ENCODE data around the gene RPRD1B. TPM values are rescaled to one million over a fixed set of nuclear protein-coding genes. Genes with fewer than 3 reads are reported as not detected.

Gene RPRD1B
- total RNA-seq, 2 experiments from 2014 or later, result 39.2 to 41.0 TPM

DNA sequence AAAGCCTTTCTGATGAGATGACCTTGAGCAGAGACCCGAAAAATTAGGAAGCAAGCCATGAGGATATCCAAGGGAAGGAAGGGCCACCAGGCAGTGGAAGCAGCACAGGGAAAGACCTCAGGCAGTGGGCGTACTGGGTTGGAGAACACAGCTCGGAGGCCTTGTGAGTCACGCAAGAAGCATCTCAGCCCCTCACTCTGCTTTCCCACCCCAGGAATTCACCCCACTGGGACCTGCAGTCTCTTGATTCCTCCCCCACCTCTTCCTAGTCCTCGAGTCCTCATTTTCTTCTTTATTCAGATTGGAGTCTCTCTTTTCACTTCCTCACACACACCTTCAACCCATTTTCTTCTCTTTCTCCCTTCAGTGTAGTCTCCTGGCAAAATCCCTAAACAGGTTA is 27.0 kb downstream of the RPRD1B start:
- no peak overlapping the region for H3K27ac Mint-ChIP-seq
- ATAC-seq (ENCODE audit: low read depth), result no peak
- H3K27me3 Mint-ChIP-seq, result no peaks in the 10 kb centered on the region
- POLR2A ChIA-PET, result no interaction called here
- H3K9me3 Mint-ChIP-seq, result no peaks in the 10 kb centered on the region
- H3K36me3 Mint-ChIP-seq, result peaks cover 10% of the 10 kb centered on the region
- H3K4me1 Mint-ChIP-seq, result peaks cover 8% of the 10 kb centered on the region
- DNase-seq, result no peak
- no peak overlapping the region for H3K4me3 Mint-ChIP-seq

DNA sequence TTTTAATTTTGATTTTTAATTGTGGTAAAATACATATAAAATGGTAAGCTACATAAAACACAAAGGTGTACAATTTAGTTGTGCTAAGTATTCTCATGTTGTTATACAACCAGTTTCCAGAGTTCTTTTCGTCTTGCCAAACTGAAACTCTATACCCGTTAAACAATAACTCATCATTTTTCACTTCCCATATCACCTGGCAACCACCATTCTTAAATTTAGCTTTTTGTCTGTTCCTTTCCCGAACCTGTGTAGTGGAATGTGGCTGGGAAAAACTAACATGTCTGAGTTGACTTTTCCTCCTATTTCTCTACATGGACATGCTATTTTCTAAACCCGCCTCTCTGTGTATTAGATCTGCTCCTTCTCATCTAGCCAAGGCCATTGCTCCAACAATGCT is 27.6 kb downstream of the RPRD1B start:
- peaks cover 14% of the 10 kb centered on the region for H3K36me3 Mint-ChIP-seq
- H3K27me3 Mint-ChIP-seq, result no peaks in the 10 kb centered on the region
- H3K27ac Mint-ChIP-seq, result no peak overlapping the region
- H3K4me3 Mint-ChIP-seq, result no peak overlapping the region
- no peaks in the 10 kb centered on the region for H3K9me3 Mint-ChIP-seq
- no peak for DNase-seq
- POLR2A ChIA-PET, result no interaction called here
- H3K4me1 Mint-ChIP-seq, result peaks cover 8% of the 10 kb centered on the region
- no peak for ATAC-seq (ENCODE audit: low read depth)

DNA sequence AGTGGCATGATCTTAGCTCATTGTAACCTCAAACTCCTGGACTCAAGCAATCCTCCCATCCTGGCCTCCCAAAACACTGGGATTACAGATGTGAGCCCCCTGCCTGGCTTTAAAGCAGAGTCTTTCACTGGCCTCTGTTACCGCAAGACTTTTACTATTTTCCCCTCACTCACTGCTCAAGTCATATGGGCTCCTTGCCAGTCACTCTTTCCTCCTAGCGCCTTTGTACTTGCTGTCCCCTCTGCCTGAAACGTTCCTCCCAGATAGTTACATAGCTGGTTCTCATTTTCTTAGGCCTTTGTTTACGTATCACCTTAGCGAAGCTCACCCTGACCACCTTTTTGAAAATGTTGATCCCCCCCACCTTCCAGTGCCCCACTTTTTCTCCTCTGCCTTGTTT is 29.3 kb downstream of the RPRD1B start:
- no peaks in the 10 kb centered on the region for H3K4me1 Mint-ChIP-seq

DNA sequence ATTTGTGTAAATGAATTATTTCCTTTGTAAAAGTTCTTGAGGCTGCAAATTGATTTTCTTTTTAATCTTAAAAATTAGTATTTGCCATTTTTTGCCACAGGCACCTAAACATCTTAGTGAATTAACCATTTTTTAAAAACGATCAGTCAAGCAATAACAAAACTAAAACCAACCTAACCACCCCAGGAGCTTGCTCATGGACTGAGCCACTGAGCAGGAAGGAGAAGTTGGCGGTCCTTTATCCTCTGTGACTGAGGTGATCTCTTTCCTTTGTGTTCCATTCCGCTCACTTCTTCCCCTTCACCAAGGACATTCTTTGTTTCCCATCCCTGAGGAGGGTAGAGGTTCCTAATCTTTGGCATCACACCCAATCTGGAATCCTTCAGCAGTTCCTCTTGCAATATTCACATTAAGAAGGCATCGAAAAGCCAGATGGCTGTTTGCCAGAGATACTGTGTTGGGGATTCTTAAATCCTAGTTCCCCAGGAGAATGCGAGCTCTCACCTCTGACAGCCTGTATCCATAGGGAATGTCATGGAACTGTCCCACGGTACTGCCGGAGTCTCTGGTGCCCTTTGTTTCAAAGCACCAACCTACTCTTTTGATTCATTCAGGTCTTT is 30.5 kb downstream of the RPRD1B start:
- Mint-ChIP-seq H3K27me3 (no peaks in the 10 kb centered on the region), H3K4me1 (no peaks in the 10 kb centered on the region), H3K27ac (no peak overlapping the region), H3K9me3 (no peaks in the 10 kb centered on the region), H3K36me3 (peaks cover 30% of the 10 kb centered on the region), H3K4me3 (no peak overlapping the region)
- ATAC-seq (ENCODE audit: low read depth) (no peak), DNase-seq (no peak)
- POLR2A ChIA-PET, result no interaction called here

More for the DNA sequence above, 29.3 kb downstream of the RPRD1B start:
- H3K27me3 Mint-ChIP-seq, result no peaks in the 10 kb centered on the region
- POLR2A ChIA-PET, result no interaction called here
- no peak for DNase-seq
- no peak overlapping the region for H3K4me3 Mint-ChIP-seq
- H3K36me3 Mint-ChIP-seq, result peaks cover 25% of the 10 kb centered on the region
- no peak overlapping the region for H3K27ac Mint-ChIP-seq
- H3K9me3 Mint-ChIP-seq, result no peaks in the 10 kb centered on the region
- no peak for ATAC-seq (ENCODE audit: low read depth)

DNA sequence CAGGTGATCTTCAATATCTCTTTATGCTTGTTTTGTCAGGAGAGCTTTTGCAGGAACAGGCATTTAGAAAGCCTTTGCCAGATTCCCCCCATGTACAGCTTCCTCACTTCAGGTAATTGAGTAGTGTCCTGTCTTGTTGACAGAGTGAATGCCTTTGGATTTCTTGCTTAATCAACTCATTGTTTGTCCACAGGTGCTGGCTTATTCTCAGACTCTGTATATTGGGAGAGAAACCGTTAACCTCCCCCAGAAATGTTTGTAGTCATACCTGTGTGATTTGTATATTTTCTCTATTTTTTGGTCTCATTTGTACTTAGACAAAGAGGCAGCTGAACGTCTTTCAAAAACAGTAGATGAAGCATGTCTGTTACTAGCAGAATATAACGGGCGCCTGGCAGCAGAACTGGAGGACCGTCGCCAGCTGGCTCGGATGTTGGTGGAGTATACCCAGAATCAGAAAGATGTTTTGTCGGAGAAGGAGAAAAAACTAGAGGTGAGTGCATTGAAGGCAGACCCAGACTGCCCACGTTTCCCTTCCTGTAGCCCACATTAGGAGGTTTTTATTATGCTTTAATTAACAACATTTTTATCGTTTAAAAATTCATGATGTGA is 32.3 kb downstream of the RPRD1B start:
- Mint-ChIP-seq H3K4me3 (no peak overlapping the region), H3K27me3 (no peaks in the 10 kb centered on the region), H3K9me3 (no peaks in the 10 kb centered on the region), H3K36me3 (peaks cover 40% of the 10 kb centered on the region), H3K4me1 (no peaks in the 10 kb centered on the region), H3K27ac (no peak overlapping the region)
- POLR2A ChIA-PET, result no interaction called here
- DNase-seq, result no peak
- no peak for ATAC-seq (ENCODE audit: low read depth)

DNA sequence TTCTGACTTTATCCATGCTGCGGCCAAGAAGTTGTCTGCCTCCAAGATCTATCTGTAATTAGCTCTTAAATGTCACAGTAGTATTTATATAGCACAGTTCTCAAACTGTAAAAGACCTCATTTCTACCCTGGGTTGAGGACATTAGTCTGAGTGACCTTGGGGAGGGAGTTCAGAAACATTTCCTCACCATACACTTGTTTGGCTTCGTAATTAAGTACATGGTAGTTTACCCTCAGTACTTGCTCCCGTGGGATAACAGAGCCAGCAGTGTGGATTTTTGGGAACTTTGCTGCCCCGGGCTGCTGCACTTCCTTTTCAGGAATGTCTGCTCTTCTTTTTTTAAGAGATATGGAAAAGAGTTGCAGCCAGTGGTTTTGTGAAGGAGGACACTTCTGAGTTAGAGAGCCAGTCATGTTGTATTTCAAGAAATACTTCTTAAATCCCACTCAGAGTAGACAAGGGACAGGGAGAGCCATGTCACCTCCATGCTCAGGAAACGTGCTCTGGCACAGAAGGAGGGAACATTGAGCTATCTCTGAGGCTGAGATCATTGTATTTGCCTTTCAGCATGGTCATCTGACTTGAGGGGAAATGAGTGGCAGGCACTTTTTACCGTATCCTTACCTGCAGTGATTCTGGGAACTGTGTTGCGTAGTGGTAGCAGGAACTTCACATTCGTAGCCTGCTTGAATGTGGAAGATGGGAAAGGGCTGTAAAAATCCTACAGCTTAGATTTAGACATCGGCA is 33.6 kb downstream of the RPRD1B start:
- no peak overlapping the region for H3K27ac Mint-ChIP-seq

DNA sequence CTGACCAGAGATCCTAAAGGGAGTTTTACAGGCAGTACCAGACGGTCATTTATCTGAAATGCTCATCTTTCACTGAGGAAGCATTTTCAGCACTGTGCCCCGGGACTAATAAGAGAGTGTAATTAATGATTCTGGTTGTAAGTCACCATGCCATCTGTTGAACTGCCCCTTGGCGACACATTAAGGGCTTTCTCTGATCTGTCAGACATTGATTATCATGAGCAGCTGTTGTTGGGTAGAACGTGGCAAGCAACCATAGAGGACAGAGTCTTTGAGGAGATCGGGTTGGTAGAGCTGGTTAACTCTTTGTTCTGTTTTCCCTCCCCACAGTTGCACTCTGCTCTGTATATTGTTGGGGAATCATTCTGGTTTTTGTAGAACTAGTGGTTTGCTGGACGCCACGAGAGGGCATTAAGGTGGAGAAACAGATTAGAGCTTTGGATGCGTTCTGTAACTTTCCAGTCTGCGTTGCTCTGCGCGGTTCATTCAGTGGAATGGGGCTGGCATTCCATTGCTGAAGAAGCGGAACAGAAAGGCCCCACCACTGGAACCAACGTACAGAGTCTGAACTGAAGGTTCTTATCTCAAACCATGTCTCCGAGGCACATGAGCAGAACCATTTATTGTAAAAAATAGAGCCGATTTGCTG is 34.3 kb downstream of the RPRD1B start:
- POLR2A ChIA-PET, result no interaction called here
- H3K27me3 Mint-ChIP-seq, result no peaks in the 10 kb centered on the region
- ATAC-seq (ENCODE audit: low read depth) (no peak), DNase-seq (no peak)
- peaks cover 58% of the 10 kb centered on the region for H3K36me3 Mint-ChIP-seq
- no peaks in the 10 kb centered on the region for H3K4me1 Mint-ChIP-seq
- H3K27ac Mint-ChIP-seq, result no peak overlapping the region
- no peak overlapping the region for H3K4me3 Mint-ChIP-seq
- H3K9me3 Mint-ChIP-seq, result no peaks in the 10 kb centered on the region

More for the DNA sequence above, 33.6 kb downstream of the RPRD1B start:
- POLR2A ChIA-PET, result no interaction called here
- DNase-seq (no peak), ATAC-seq (ENCODE audit: low read depth) (no peak)
- Mint-ChIP-seq H3K36me3 (peaks cover 51% of the 10 kb centered on the region), H3K27me3 (no peaks in the 10 kb centered on the region), H3K9me3 (no peaks in the 10 kb centered on the region), H3K4me1 (no peaks in the 10 kb centered on the region), H3K4me3 (no peak overlapping the region)

DNA sequence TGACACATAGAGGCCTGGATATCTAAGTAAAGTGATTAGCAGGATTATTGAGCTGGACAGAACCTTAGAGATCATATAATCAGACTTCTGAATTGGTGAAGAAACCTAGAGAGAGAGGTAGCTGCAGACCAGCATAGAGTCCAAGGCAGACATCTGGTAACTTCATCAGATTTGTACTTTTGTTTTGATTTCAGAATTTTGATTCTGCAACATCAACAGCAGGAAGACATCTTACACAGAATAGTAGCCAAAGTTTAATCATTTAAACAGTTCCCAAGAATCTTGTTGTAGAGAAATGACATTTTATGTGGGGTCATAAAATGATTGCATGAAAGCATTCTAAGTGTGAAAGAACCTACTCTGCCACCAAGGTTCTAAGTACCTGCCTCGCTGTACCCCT is 39.4 kb downstream of the RPRD1B start:
- no peak for ATAC-seq (ENCODE audit: low read depth)
- Mint-ChIP-seq H3K27me3 (no peaks in the 10 kb centered on the region), H3K9me3 (no peaks in the 10 kb centered on the region), H3K4me3 (no peak overlapping the region), H3K36me3 (peaks cover 62% of the 10 kb centered on the region), H3K4me1 (no peaks in the 10 kb centered on the region), H3K27ac (no peak overlapping the region)
- no peak for DNase-seq
- POLR2A ChIA-PET, result interaction anchor here (1.0 kb wide), 1 partner anchor 40 kb away, joined by 3 read pairs; the partner anchor contains the start of genes RPRD1B and TTI1

DNA sequence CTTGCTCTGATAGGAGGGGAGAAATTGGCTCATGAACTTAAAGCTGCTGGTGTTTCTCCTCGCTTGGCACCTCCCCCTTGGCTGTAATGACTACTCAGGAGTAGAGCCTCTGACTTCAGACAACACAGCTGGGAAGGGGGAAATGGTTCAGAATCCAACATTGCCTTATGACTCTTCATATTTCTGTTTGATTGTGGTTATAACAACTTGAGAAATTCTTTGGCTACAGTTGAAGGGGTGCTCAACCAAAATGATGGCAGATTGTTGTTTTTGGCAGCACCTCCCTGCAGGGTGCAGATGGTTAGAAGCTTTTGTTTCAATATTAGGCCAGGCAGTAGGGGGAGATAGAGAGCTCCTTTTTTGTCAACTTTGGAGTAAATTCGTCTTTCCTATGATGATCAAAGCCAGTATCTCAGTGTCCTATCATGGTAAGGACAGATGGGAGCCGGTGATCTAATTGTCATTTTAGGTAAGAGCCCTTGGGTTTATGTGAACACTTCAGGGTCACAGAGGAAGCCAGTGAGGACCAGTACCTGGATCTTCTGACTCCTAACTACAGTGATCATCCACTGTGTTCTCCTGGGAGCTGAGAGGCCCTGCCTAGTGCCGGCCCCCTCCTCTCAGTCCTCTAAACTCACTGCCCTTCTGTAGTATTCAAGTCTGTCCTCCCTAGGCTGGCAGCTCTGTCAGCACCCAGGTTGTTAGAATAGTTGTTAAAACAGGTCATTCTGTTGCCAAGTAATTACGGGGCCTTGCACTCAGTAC is 39.9 kb downstream of the RPRD1B start:
- peak; percentile 54 for ATAC-seq (ENCODE audit: low read depth)
- Mint-ChIP-seq H3K4me3 (no peak overlapping the region), H3K27me3 (no peaks in the 10 kb centered on the region), H3K9me3 (no peaks in the 10 kb centered on the region), H3K36me3 (peaks cover 65% of the 10 kb centered on the region), H3K27ac (no peak overlapping the region), H3K4me1 (no peaks in the 10 kb centered on the region)
- DNase-seq, result no peak
- POLR2A ChIA-PET, result interaction anchor here (1.0 kb wide), 1 partner anchor 40 kb away, joined by 3 read pairs; the partner anchor contains the start of genes RPRD1B and TTI1

DNA sequence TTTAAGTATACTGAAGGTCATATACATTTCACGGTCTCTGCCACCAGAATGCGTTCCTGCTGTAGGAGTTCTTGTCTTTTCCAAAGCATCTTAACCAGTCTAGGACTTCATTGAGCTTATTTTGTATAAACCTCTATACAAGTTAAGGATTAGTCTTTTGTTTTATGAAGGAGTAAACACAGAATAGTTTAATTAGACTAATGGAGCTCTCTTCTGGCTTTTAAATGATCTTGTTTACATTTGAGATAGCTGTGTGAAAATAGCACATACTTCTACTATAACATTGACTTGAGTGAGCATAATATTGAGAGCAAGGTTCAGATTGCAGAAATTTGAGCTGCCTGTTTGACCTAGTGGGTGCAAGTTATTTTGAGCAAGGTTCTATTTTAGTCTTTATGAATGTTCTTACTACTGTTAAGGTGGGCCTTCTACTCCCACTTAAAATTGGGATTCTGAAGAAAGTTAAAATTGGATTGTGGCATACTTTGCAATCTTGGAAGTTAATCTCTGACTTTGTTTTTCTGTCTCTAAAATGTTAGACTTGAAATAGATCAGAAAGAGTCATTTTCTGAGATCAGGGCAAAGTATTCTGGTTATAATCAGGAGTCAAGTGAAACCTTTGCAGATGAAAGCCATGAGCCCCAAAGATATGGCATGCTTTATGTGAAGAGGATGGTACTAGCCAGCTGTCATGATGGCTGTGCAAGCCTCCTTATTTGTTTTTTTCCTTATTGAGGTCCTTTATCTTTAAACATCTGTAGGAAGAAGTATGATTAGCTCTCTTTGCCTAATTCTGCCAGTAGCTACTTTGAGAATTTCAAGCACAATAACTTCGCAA is 41.8 kb downstream of the RPRD1B start:
- POLR2A ChIA-PET, result interaction anchor here (0.8 kb wide), 1 partner anchor 18 kb away, joined by 5 read pairs; no protein-coding TSS in a partner anchor
- Mint-ChIP-seq H3K4me3 (no peak overlapping the region), H3K4me1 (no peaks in the 10 kb centered on the region), H3K9me3 (no peaks in the 10 kb centered on the region), H3K27ac (no peak overlapping the region), H3K36me3 (peaks cover 68% of the 10 kb centered on the region), H3K27me3 (no peaks in the 10 kb centered on the region)
- DNase-seq (no peak), ATAC-seq (ENCODE audit: low read depth) (no peak)

DNA sequence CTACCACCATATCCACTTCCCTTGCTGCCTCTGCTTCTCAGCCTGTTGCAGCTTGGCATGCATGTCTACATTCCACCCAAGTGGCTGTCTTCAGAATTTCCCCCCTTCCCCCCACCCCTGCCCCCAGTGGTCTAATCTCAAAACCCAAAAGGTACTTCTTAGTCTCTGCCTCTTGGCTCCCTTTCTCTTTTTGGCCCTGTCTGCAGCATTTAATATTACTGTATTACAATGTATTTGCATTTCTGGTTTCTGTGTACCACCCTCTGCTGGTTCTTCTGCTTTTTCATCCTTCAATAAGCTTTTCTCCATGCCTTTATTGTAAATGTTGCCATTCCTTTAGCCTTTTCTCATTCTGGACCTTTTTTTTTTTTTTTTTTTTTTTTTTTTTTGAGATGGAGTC is 43.0 kb downstream of the RPRD1B start:
- peaks cover 1% of the 10 kb centered on the region for H3K4me1 Mint-ChIP-seq
- ATAC-seq (ENCODE audit: low read depth), result no peak
- DNase-seq, result no peak
- POLR2A ChIA-PET, result no interaction called here
- no peak overlapping the region for H3K4me3 Mint-ChIP-seq
- peaks cover 69% of the 10 kb centered on the region for H3K36me3 Mint-ChIP-seq
- H3K27ac Mint-ChIP-seq, result no peak overlapping the region
- H3K9me3 Mint-ChIP-seq, result no peaks in the 10 kb centered on the region
- H3K27me3 Mint-ChIP-seq, result no peaks in the 10 kb centered on the region

DNA sequence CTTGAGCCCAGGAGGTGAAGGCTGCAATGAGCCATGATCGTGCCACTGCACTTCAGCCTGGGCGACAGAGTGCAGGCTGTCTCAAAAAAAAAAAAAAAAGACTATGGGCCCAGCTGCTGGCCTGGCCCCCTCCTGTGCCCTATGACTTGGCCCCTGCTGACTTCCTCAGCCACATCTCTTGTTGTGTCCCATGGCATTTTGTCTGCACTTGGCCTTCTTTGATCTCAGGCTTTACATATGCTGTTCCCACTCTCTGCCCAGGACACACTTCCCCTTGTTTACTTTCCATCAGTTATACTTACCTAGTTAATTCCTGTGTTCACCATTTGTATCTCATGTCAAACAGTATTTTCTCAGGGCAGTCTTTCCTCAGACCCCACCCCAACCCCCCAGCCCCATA is 44.5 kb downstream of the RPRD1B start:
- DNase-seq (no peak), ATAC-seq (ENCODE audit: low read depth) (no peak)
- POLR2A ChIA-PET, result no interaction called here
- Mint-ChIP-seq H3K27ac (no peak overlapping the region), H3K36me3 (peaks cover 63% of the 10 kb centered on the region), H3K9me3 (no peaks in the 10 kb centered on the region), H3K4me3 (no peak overlapping the region), H3K27me3 (no peaks in the 10 kb centered on the region), H3K4me1 (peaks cover 1% of the 10 kb centered on the region)

Measured in activated naive CD8-positive, alpha-beta T cell treated with anti-CD3 and anti-CD28 coated beads, Interleukin-2, amount 10 ng/mL, durations not matched to agents 7 days and 5 days (primary cell).